ENCODE results near the gene LCNL1.

DNA sequence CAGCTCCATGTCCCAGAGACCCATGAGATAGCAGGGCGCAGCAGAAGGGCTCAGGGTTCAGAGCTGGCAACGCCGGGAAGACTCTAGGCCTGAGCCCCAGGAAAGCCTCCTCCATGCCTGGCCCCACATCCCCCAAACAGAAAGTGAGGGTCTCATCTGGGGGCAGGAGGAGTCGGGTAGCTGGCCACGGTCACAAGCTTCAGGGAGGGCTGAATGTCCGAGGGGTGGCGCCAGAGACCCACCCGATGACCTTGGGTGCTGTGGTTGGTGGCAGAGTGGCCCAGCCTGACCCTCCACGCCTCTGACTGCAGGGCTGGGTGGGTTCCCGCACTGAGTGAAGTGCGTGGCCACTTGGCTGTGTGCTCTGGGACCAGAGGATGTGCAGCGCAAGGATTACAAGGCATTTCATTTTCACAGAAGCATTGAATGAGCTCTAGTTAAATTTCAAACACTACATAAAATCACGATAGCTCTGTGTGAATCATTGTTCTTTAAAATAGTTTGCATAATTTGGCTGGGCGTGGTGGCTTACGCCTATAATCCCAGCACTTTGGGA is 34.8 kb upstream of the LCNL1 start:
- TF ChIP-seq EZH2 (IDR thresholded peaks at IDR 0.05; ENCODE audit: borderline replicate concordance, control insufficient read depth, low read depth, low read length) (no peak), FOXK2 (IDR thresholded peaks at IDR 0.05) (no peak), NR2C2 (IDR thresholded peaks at IDR 0.05; ENCODE audit: borderline replicate concordance, control insufficient read depth, insufficient read length, low read depth) (no peak), IKZF1 (conservative IDR thresholded peaks at IDR 0.05) (no peak), RFX5 (IDR thresholded peaks at IDR 0.05; ENCODE audit: low read depth, low read length) (no peak)
- TF ChIP-seq, protein P1, sequence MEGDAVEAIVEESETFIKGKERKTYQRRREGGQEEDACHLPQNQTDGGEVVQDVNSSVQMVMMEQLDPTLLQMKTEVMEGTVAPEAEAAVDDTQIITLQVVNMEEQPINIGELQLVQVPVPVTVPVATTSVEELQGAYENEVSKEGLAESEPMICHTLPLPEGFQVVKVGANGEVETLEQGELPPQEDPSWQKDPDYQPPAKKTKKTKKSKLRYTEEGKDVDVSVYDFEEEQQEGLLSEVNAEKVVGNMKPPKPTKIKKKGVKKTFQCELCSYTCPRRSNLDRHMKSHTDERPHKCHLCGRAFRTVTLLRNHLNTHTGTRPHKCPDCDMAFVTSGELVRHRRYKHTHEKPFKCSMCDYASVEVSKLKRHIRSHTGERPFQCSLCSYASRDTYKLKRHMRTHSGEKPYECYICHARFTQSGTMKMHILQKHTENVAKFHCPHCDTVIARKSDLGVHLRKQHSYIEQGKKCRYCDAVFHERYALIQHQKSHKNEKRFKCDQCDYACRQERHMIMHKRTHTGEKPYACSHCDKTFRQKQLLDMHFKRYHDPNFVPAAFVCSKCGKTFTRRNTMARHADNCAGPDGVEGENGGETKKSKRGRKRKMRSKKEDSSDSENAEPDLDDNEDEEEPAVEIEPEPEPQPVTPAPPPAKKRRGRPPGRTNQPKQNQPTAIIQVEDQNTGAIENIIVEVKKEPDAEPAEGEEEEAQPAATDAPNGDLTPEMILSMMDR (IDR thresholded peaks at IDR 0.05 in 2 of 3, conservative IDR thresholded peaks at IDR 0.05 in 1 of 3; ENCODE audit: control insufficient read depth in 2 of 3, extremely low read depth in 1 of 3, insufficient read depth in 1 of 3, low read depth in 3 of 3, low read length in 3 of 3) = peak; percentile 56 to 75 (median 65)
- TF ChIP-seq, protein P2, sequence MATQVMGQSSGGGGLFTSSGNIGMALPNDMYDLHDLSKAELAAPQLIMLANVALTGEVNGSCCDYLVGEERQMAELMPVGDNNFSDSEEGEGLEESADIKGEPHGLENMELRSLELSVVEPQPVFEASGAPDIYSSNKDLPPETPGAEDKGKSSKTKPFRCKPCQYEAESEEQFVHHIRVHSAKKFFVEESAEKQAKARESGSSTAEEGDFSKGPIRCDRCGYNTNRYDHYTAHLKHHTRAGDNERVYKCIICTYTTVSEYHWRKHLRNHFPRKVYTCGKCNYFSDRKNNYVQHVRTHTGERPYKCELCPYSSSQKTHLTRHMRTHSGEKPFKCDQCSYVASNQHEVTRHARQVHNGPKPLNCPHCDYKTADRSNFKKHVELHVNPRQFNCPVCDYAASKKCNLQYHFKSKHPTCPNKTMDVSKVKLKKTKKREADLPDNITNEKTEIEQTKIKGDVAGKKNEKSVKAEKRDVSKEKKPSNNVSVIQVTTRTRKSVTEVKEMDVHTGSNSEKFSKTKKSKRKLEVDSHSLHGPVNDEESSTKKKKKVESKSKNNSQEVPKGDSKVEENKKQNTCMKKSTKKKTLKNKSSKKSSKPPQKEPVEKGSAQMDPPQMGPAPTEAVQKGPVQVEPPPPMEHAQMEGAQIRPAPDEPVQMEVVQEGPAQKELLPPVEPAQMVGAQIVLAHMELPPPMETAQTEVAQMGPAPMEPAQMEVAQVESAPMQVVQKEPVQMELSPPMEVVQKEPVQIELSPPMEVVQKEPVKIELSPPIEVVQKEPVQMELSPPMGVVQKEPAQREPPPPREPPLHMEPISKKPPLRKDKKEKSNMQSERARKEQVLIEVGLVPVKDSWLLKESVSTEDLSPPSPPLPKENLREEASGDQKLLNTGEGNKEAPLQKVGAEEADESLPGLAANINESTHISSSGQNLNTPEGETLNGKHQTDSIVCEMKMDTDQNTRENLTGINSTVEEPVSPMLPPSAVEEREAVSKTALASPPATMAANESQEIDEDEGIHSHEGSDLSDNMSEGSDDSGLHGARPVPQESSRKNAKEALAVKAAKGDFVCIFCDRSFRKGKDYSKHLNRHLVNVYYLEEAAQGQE (IDR thresholded peaks at IDR 0.05; ENCODE audit: low read depth, low read length) = no peak
